Measurements from ENCODE around the gene ODAD2. TPM values are rescaled to one million over a fixed set of nuclear protein-coding genes. Genes with fewer than 3 reads are reported as not detected.

ODAD2 gene, protein sequence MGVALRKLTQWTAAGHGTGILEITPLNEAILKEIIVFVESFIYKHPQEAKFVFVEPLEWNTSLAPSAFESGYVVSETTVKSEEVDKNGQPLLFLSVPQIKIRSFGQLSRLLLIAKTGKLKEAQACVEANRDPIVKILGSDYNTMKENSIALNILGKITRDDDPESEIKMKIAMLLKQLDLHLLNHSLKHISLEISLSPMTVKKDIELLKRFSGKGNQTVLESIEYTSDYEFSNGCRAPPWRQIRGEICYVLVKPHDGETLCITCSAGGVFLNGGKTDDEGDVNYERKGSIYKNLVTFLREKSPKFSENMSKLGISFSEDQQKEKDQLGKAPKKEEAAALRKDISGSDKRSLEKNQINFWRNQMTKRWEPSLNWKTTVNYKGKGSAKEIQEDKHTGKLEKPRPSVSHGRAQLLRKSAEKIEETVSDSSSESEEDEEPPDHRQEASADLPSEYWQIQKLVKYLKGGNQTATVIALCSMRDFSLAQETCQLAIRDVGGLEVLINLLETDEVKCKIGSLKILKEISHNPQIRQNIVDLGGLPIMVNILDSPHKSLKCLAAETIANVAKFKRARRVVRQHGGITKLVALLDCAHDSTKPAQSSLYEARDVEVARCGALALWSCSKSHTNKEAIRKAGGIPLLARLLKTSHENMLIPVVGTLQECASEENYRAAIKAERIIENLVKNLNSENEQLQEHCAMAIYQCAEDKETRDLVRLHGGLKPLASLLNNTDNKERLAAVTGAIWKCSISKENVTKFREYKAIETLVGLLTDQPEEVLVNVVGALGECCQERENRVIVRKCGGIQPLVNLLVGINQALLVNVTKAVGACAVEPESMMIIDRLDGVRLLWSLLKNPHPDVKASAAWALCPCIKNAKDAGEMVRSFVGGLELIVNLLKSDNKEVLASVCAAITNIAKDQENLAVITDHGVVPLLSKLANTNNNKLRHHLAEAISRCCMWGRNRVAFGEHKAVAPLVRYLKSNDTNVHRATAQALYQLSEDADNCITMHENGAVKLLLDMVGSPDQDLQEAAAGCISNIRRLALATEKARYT
- 1.0 and 1.3 TPM in 2 replicates for total RNA-seq

DNA sequence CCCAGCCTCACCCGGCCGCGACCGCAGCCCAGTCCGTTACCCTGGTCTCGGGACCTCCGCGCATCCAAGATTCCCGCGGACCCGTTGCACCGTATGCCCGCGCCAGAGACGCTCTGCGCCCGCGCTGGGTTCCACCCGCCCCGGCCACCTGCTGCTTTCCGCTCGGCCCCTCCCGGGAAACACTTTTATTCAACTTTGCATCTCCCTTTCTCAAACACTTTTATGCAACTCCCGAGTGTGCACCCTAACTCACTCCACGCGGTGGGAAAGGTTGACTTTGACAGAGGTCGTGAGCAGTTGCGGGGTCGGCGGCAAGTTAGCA lies at the start of gene ODAD2:
ODAD2 (minus strand) TSS at position 126 of the 322 bp plus-strand sequence. CDS start 3,937 bp downstream, outside the sequence.

Small RNAs within 50 kb of the gene (small RNA-seq; reads per million reads assigned to genes)
- not detected for gene MRPS21P5
- not detected for gene RN7SKP132
